Measurements from ENCODE around the gene YAF2. TPM values are rescaled to one million over a fixed set of nuclear protein-coding genes. Genes with fewer than 3 reads are reported as not detected.
A peak's percentile ranks its signal among the peaks of the same experiment; 100 is the strongest.

The YAF2 gene
- 15.0 TPM for total RNA-seq (2021; ENCODE audit: unreplicated experiment)
- 5.9 and 10.4 TPM in 2 replicates for polyA plus RNA-seq (2012)
- percentile 77 among the genes with signal in this experiment for Bru-seq, nascent RNA
- BruChase-seq, experiment 1, labeled RNA remaining after a 6-hour chase, result percentile 60 among the genes with signal in this experiment
- percentile 63 among the genes with signal in this experiment for BruChase-seq, experiment 2, labeled RNA remaining after a 2-hour chase
- long read RNA-seq, transcript YAF2-203 (4 exons, 2,076 nt), result major isoform, 9 of 10 reads
- long read RNA-seq, partial matches to known transcripts, result 0 of 10 reads
- long read RNA-seq, other reads (novel, unspliced or antisense), result 1 of 10 reads

GRCh38 chr12:42238240-42239140, at the start of gene YAF2:
Gene YAF2, minus strand, starts transcription at chr12:42238248. Its CDS starts 68 bp downstream, at chr12:42238180.
- Histone ChIP-seq H3K9ac (ENCODE audit: low read length) (peak within 1 kb of the TSS; percentile 77), H3K4me3 (replicated peaks in 1 of 2; ENCODE audit: low read depth in 1 of 2, low read length in 2 of 2) (peak within 1 kb of the TSS; percentile 67 to 70), H3K36me3 (ENCODE audit: control insufficient read depth in 1 of 2, insufficient read depth in 2 of 2, low read length in 2 of 2) (0 out of 4 replicates have a peak, but pooled peaks cover 0 to 2% of the 10 kb centered on the region in 2 experiments), H2AFZ (ENCODE audit: low read depth, low read length, poor library complexity, severe bottlenecking) (peak within 1 kb of the TSS; percentile 41), H3K9me2 (ENCODE audit: insufficient read depth) (no peaks in the 10 kb centered on the region), H4K20me1 (ENCODE audit: insufficient read depth) (no peaks in the 10 kb centered on the region), H3K4me2 (ENCODE audit: low read length) (peak within 1 kb of the TSS; percentile 88), H3K27me3 (ENCODE audit: insufficient read depth, low read length) (no peaks in the 10 kb centered on the region), H3K79me2 (ENCODE audit: insufficient read depth, low read length) (peaks cover 25% of the 10 kb centered on the region), H3K27ac (ENCODE audit: low read depth, low read length) (peak within 1 kb of the TSS; percentile 88), H3K4me1 (ENCODE audit: control insufficient read depth in 1 of 2, insufficient read depth in 2 of 2, low read length in 2 of 2) (peaks cover 0 to 15% of the 10 kb centered on the region in 2 experiments; a peak in 2 of 4 replicates), H3K9me3 (ENCODE audit: control insufficient read depth in 1 of 2, insufficient read depth in 1 of 2, low read depth in 1 of 2, low read length in 2 of 2) (no peaks in the 10 kb centered on the region)
- DNase-seq (ENCODE audit: low read depth, low spot score) (peak; percentile 70), ATAC-seq (peak; percentile 87)
- CTCF ChIA-PET, result no interaction called here
- BruUV-seq (replicated peaks), result no TSS peak
- RAD21 ChIA-PET (ENCODE audit: low non-redundant PET in 1 of 2, low total read pairs in 2 of 2, uncharacterized antibody in 2 of 2, unreplicated experiment in 2 of 2), result no interaction called here
- peak; percentile 33; the same call in 1 of the 2 replicates for TF ChIP-seq SP1 (IDR thresholded peaks at IDR 0.05; ENCODE audit: low read depth)
- TF ChIP-seq ATF3 (IDR thresholded peaks at IDR 0.05), result no peak
- TF ChIP-seq ZNF274 (IDR thresholded peaks at IDR 0.05; ENCODE audit: low read depth, low read length), result no peak
- TF ChIP-seq TCF7L2 (IDR thresholded peaks at IDR 0.05; ENCODE audit: borderline replicate concordance, extremely low read depth, insufficient read depth, insufficient read length), result peak; percentile 99
- no peak for TF ChIP-seq CTCF (IDR thresholded peaks at IDR 0.05 in 2 of 3, conservative IDR thresholded peaks at IDR 0.05 in 1 of 3; ENCODE audit: borderline replicate concordance in 1 of 3, insufficient read depth in 1 of 3, low read depth in 2 of 3, low read length in 2 of 3)
- peak; percentile 40; the same call in 1 of the 2 replicates for TF ChIP-seq POLR2AphosphoS5 (IDR thresholded peaks at IDR 0.05; ENCODE audit: low read depth, low read length)
- TF ChIP-seq MAX (IDR thresholded peaks at IDR 0.05), result peak; percentile 79
- TF ChIP-seq RAD21 (IDR thresholded peaks at IDR 0.05; ENCODE audit: low read depth), result no peak
- TF ChIP-seq SRF (IDR thresholded peaks at IDR 0.05; ENCODE audit: low read depth), result no peak
- peak; percentile 74 for TF ChIP-seq EGR1 (IDR thresholded peaks at IDR 0.05; ENCODE audit: low read depth)
- POLR2A ChIA-PET, result interaction anchor here (0.9 kb wide), 1 partner anchor 93 kb away, joined by 3 read pairs; no protein-coding TSS in a partner anchor
- intact Hi-C loops (cut with micrococcal nuclease), result loop anchor here (5.0 kb wide), 2 partner anchors 89 to 329 kb away; partner anchors contain the start of genes PPHLN1 and ZCRB1
